Transverse colon (tissue), 4 donors: ENCODE measurements around the gene SREBF1.

Experiments used
- CTCF ChIP-seq, 5 experiments: fragments of 200-600 bp in 3 of 5; fragments of 450-650 bp in 2 of 5; sonication (generic) in 3 of 5; IDR thresholded peaks; 1 replicate in 2 of 5; 2 replicates in 3 of 5; pipeline ENCODE4 v1.5.1; 2016 to 2017; ENCODE audit warnings: antibody characterized with exemption in 5 of 5, inconsistent platforms in 3 of 5, mild to moderate bottlenecking in 2 of 5, moderate library complexity in 1 of 5
- POLR2A ChIP-seq: fragments of 450-650 bp; IDR thresholded peaks from one replicate; pipeline ENCODE4 v1.6.1; 2016; ENCODE audit warnings: antibody characterized with exemption, mild to moderate bottlenecking, moderate library complexity
- POLR2AphosphoS5 ChIP-seq, 3 donors: sonication (generic); formaldehyde crosslinking; IDR thresholded peaks; one replicate each; pipeline ENCODE4 v1.6.1; 2016; ENCODE audit warnings: antibody characterized with exemption in 3 of 3

- TF ChIP-seq POLR2AphosphoS5 (IDR thresholded peaks at IDR 0.05) (no peak), CTCF (IDR thresholded peaks at IDR 0.05) (no peak), POLR2A (no peak)
Observed at GRCh38 chr17:17789410-17789809, 47.4 kb downstream of the SREBF1 start.
